ENCODE data around the gene SIRT2. TPM values are rescaled to one million over a fixed set of nuclear protein-coding genes. Genes with fewer than 3 reads are reported as not detected.

The SIRT2 gene
- total and polyA plus RNA-seq, 2 of the 13 experiments (the other 11 are each of a cell fraction or from before 2014, with no cell fraction given) = 22.3 to 26.1 TPM

DNA sequence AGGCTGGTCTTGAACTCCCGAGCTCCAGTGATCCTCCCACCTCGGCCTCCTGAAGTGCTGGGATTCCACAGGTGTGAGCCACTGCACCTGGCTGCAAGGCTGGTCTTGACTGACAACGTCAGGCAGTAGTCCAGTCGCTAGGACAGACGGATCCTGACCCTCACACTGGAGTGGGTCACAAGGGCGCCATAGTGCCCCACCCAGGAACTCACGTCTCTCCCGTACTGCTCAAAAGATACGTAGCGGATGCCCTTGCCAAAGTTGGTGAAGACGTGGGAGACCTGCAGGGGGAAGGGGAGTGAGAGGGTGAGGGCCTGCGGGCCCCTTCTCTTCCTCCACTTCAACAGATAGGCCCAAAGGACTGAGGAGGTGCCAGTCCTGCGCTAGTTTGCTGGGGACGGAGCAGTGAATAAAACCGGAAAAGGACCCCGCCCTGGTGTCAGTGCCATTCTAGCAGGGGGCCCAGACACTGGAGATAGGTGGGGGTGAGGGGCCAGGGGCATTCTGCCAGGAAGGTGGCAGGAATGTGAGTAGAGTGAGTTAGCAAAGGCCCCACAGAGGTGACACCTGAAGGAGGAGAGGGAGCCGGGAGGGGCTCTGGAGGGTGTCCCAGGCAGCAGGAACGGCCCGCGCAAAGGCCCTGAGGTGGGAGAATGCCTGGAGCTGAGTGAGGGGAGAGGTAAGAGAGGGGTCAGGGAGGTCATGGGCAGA, 43.2 kb upstream of the SIRT2 start (continued):
- no peak for TF ChIP-seq BRD4 (CRISPR knock-in tag; IDR thresholded peaks at IDR 0.05)
- no peak for TF ChIP-seq PHF20 (CRISPR knock-in tag; IDR thresholded peaks at IDR 0.05)
- TF ChIP-seq ZNF7 (CRISPR knock-in tag; IDR thresholded peaks at IDR 0.05) = no peak
- TF ChIP-seq, protein P1, sequence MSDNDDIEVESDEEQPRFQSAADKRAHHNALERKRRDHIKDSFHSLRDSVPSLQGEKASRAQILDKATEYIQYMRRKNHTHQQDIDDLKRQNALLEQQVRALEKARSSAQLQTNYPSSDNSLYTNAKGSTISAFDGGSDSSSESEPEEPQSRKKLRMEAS (IDR thresholded peaks at IDR 0.05) = no peak
- TF ChIP-seq, protein P2, sequence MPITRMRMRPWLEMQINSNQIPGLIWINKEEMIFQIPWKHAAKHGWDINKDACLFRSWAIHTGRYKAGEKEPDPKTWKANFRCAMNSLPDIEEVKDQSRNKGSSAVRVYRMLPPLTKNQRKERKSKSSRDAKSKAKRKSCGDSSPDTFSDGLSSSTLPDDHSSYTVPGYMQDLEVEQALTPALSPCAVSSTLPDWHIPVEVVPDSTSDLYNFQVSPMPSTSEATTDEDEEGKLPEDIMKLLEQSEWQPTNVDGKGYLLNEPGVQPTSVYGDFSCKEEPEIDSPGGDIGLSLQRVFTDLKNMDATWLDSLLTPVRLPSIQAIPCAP (CRISPR knock-in tag; IDR thresholded peaks at IDR 0.05; ENCODE audit: low read depth) = no peak
- TF ChIP-seq ZNF24 (IDR thresholded peaks at IDR 0.05) = no peak
- TF ChIP-seq ZNF781 (CRISPR knock-in tag; IDR thresholded peaks at IDR 0.05; ENCODE audit: borderline replicate concordance, not compliant biosample characterization) = no peak
- TF ChIP-seq, protein P3, sequence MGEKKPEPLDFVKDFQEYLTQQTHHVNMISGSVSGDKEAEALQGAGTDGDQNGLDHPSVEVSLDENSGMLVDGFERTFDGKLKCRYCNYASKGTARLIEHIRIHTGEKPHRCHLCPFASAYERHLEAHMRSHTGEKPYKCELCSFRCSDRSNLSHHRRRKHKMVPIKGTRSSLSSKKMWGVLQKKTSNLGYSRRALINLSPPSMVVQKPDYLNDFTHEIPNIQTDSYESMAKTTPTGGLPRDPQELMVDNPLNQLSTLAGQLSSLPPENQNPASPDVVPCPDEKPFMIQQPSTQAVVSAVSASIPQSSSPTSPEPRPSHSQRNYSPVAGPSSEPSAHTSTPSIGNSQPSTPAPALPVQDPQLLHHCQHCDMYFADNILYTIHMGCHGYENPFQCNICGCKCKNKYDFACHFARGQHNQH (CRISPR knock-in tag; IDR thresholded peaks at IDR 0.05) = no peak
- TF ChIP-seq ZNF816 (CRISPR knock-in tag; IDR thresholded peaks at IDR 0.05; ENCODE audit: borderline replicate concordance) = no peak
- TF ChIP-seq, protein P4, sequence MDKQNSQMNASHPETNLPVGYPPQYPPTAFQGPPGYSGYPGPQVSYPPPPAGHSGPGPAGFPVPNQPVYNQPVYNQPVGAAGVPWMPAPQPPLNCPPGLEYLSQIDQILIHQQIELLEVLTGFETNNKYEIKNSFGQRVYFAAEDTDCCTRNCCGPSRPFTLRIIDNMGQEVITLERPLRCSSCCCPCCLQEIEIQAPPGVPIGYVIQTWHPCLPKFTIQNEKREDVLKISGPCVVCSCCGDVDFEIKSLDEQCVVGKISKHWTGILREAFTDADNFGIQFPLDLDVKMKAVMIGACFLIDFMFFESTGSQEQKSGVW (CRISPR knock-in tag; IDR thresholded peaks at IDR 0.05; ENCODE audit: borderline replicate concordance) = no peak
- no peak for TF ChIP-seq RORA (CRISPR knock-in tag; IDR thresholded peaks at IDR 0.05)
- TF ChIP-seq NRL (CRISPR knock-in tag; IDR thresholded peaks at IDR 0.05; ENCODE audit: borderline replicate concordance) = no peak
- TF ChIP-seq, protein P5, sequence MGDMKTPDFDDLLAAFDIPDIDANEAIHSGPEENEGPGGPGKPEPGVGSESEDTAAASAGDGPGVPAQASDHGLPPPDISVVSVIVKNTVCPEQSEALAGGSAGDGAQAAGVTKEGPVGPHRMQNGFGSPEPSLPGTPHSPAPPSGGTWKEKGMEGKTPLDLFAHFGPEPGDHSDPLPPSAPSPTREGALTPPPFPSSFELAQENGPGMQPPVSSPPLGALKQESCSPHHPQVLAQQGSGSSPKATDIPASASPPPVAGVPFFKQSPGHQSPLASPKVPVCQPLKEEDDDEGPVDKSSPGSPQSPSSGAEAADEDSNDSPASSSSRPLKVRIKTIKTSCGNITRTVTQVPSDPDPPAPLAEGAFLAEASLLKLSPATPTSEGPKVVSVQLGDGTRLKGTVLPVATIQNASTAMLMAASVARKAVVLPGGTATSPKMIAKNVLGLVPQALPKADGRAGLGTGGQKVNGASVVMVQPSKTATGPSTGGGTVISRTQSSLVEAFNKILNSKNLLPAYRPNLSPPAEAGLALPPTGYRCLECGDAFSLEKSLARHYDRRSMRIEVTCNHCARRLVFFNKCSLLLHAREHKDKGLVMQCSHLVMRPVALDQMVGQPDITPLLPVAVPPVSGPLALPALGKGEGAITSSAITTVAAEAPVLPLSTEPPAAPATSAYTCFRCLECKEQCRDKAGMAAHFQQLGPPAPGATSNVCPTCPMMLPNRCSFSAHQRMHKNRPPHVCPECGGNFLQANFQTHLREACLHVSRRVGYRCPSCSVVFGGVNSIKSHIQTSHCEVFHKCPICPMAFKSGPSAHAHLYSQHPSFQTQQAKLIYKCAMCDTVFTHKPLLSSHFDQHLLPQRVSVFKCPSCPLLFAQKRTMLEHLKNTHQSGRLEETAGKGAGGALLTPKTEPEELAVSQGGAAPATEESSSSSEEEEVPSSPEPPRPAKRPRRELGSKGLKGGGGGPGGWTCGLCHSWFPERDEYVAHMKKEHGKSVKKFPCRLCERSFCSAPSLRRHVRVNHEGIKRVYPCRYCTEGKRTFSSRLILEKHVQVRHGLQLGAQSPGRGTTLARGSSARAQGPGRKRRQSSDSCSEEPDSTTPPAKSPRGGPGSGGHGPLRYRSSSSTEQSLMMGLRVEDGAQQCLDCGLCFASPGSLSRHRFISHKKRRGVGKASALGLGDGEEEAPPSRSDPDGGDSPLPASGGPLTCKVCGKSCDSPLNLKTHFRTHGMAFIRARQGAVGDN (CRISPR knock-in tag; IDR thresholded peaks at IDR 0.05) = peak; percentile 15; the same call in 1 of the 2 replicates
- TF ChIP-seq, protein P6, sequence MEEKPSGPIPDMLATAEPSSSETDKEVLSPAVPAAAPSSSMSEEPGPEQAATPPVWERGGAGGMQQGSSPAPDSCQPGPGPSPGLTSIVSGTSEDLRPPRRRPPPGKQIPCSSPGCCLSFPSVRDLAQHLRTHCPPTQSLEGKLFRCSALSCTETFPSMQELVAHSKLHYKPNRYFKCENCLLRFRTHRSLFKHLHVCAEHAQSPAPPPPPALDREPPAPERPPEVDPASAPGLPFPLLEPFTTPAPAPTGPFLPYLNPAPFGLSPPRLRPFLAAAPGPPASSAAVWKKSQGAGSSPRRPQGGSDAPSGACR (CRISPR knock-in tag; IDR thresholded peaks at IDR 0.05) = no peak
- no peak for TF ChIP-seq FOXO1 (CRISPR knock-in tag; IDR thresholded peaks at IDR 0.05)
- TF ChIP-seq EZH2 (conservative IDR thresholded peaks at IDR 0.05; ENCODE audit: low read depth, low read length) = no peak
- TF ChIP-seq, protein P7, sequence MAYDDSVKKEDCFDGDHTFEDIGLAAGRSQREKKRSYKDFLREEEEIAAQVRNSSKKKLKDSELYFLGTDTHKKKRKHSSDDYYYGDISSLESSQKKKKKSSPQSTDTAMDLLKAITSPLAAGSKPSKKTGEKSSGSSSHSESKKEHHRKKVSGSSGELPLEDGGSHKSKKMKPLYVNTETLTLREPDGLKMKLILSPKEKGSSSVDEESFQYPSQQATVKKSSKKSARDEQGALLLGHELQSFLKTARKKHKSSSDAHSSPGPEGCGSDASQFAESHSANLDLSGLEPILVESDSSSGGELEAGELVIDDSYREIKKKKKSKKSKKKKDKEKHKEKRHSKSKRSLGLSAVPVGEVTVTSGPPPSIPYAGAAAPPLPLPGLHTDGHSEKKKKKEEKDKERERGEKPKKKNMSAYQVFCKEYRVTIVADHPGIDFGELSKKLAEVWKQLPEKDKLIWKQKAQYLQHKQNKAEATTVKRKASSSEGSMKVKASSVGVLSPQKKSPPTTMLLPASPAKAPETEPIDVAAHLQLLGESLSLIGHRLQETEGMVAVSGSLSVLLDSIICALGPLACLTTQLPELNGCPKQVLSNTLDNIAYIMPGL (CRISPR knock-in tag; IDR thresholded peaks at IDR 0.05; ENCODE audit: borderline replicate concordance in 1 of 2, low read depth in 1 of 2) = no peak
- no peak for TF ChIP-seq ZNF790 (CRISPR knock-in tag; IDR thresholded peaks at IDR 0.05; ENCODE audit: borderline replicate concordance)

All from HepG2 (cell line).